Astrocyte (in vitro differentiated cells and primary cell): ENCODE results near the gene TAPBP.
"Not testable (repeated sequence)": the region's sequence is repeated elsewhere in the genome, so short reads cannot be mapped to it uniquely, and the experiment has no call there.

Experiments
- CTCF ChIP-seq: IDR thresholded peaks from 2 replicates; pipeline ENCODE4 v1.5.1; 2011; ENCODE audit warnings: low read depth, mild to moderate bottlenecking, inconsistent platforms, low read length, moderate library complexity; ENCODE audit not compliant: insufficient read depth
- EZH2 ChIP-seq: IDR thresholded peaks from 2 replicates; pipeline ENCODE4 v1.6.1; 2012; ENCODE audit warnings: mild to moderate bottlenecking, low read length, inconsistent platforms; ENCODE audit not compliant: insufficient read depth

- not testable (repeated sequence) for TF ChIP-seq CTCF, EZH2
Observed at GRCh38 chr6:33363486-33363885, 49.6 kb upstream of the TAPBP start.
